Panc1 (cell line): ENCODE data around the gene PLK5. TPM values are rescaled to one million over a fixed set of nuclear protein-coding genes. Genes with fewer than 3 reads are reported as not detected.

Source experiments
- ATAC-seq: fragments of 200-7000 bp; cut with Tn5 transposase; 2 replicates; pipeline ENCODE4 v1.9.1; 2020; ENCODE audit warnings: mild to moderate bottlenecking, moderate library complexity
- BruUV-seq: library from RNA; stranded (reverse); fragments of 400-500 nt; replicated peaks from 2 replicates; lab custom pipeline; 2021; lab: Mats Ljungman, UMichigan
- CTCF ChIA-PET: fragments of 300-600 bp; sonication (Branson Sonifier 250); formaldehyde crosslinking; loops from one replicate; lab custom pipeline; 2022; ENCODE audit warnings: antibody characterized with exemption; lab: Charles Lee
- POLR2A ChIA-PET: fragments of 300-600 bp; sonication (Branson Sonifier 250); formaldehyde crosslinking; loops from one replicate; lab custom pipeline; 2022; ENCODE audit warnings: antibody characterized with exemption; lab: Charles Lee
- DNase-seq: peaks from one replicate; pipeline ENCODE4 v3.0.0-alpha.2; 2010; ENCODE audit warnings: low read depth, low spot score
- H3K27ac ChIP-seq: 2 replicates; pipeline ENCODE4 v1.5.1; 2011; ENCODE audit warnings: mild to moderate bottlenecking, low read length, inconsistent platforms
- H3K27me3 ChIP-seq: fragments of 200-500 bp; sonication (Bioruptor generic); 2 replicates; pipeline ENCODE4 v1.6.0; 2014; ENCODE audit warnings: low read length, inconsistent platforms; ENCODE audit not compliant: control insufficient read depth, insufficient read depth
- H3K36me3 ChIP-seq: fragments of 200-500 bp; sonication (Bioruptor generic); 2 replicates; pipeline ENCODE4 v1.5.1; 2014; ENCODE audit warnings: inconsistent platforms, mild to moderate bottlenecking, low read length, moderate library complexity; ENCODE audit not compliant: control insufficient read depth, insufficient read depth
- H3K4me1 ChIP-seq: 2 replicates; pipeline ENCODE4 v1.5.1; 2011; ENCODE audit warnings: inconsistent platforms, mild to moderate bottlenecking, low read length, moderate library complexity; ENCODE audit not compliant: control insufficient read depth, insufficient read depth
- H3K4me3 ChIP-seq, 2 experiments: 2 replicates each; pipeline ENCODE4 v1.5.1; 2011 to 2012; ENCODE audit warnings: low read depth in 2 of 2, low read length in 2 of 2, mild to moderate bottlenecking in 2 of 2, inconsistent platforms in 1 of 2, moderate library complexity in 1 of 2
- H3K9me3 ChIP-seq: fragments of 200-500 bp; sonication (Bioruptor generic); 2 replicates; pipeline ENCODE4 v1.5.1; 2014; ENCODE audit warnings: low read depth, mild to moderate bottlenecking, inconsistent platforms, low read length, moderate library complexity; ENCODE audit not compliant: control insufficient read depth, insufficient read depth
- POLR2AphosphoS5 ChIP-seq: IDR thresholded peaks from 2 replicates; pipeline ENCODE4 v1.6.1; 2012; ENCODE audit warnings: mild to moderate bottlenecking, low read depth, low read length, moderate library complexity
- REST ChIP-seq, 2 experiments: IDR thresholded peaks; 2 replicates each; pipeline ENCODE4 v1.6.1; 2011 to 2012; ENCODE audit warnings: low read depth in 2 of 2, control low read depth in 1 of 2, low read length in 1 of 2, mild to moderate bottlenecking in 1 of 2, moderate library complexity in 1 of 2; ENCODE audit not compliant: insufficient read depth in 1 of 2
- SIN3A ChIP-seq: IDR thresholded peaks from 2 replicates; pipeline ENCODE4 v1.6.1; 2012; ENCODE audit warnings: low read depth, mild to moderate bottlenecking, low read length, moderate library complexity, borderline replicate concordance; ENCODE audit not compliant: insufficient read depth
- TCF7L2 ChIP-seq: IDR thresholded peaks from 2 replicates; pipeline ENCODE4 v1.6.1; 2011; ENCODE audit warnings: mild to moderate bottlenecking, low read depth, low read length, inconsistent platforms
- in situ Hi-C: cut with HindIII; loops from 2 replicates; pipeline ENCODE4 v1.10.0; 2016; ENCODE audit warnings: low sequenced_read_pairs, low pct_unique_long_range_greater_than_20kb
- intact Hi-C: fragments of 100-400 bp; cut with micrococcal nuclease; formaldehyde crosslinking; loops from one replicate; pipeline ENCODE4 v1.10.0; 2022; ENCODE audit not compliant: unreplicated experiment
- total RNA-seq: library from RNA; stranded (reverse); gene quantifications from one replicate; pipeline ENCODE4 v1.2.1, GENCODE V29; 2021; ENCODE audit not compliant: unreplicated experiment
- TF ChIP-seq, protein P1 (sequence below): fragments of 450-650 bp; IDR thresholded peaks from 2 replicates; pipeline ENCODE4 v1.5.1; 2017; ENCODE audit warnings: mild to moderate bottlenecking

Gene PLK5
- total RNA-seq, 1 experiment from 2014 or later, result not detected

DNA sequence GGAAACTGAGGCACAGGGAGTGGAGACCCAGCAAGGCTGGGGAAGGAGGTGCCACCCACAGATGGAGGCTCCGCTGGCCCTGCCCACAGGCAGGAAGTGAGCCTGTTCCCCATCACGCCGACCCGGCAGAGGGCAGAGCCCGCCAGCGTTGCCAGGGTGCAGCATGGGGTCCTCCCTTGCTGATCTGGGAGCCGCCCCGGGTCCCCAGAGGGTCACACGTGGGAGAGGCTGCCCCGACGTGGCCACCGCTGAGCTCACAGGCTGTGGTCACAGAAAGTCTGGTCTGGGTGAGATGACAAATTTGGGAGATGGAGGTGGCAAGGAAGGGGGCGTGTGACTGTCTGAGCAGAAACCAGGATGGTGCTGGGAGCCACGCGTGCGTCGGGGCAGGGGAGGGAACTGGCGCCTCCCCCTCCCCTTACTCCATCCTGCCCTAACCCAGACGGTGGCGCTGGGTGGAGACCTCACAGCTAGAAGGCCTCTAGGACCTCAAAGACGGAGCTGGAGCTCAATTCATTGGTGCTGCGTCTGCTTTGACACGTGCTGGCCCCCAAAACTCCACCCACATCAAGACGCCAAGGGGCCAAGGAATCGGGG lies 36.5 kb downstream of the PLK5 start:
- ChIA-PET POLR2A (no interaction called here), CTCF (no interaction called here)
- ATAC-seq (no peak), DNase-seq (no peak)
- no peaks in the 10 kb centered on the region for H3K4me1 ChIP-seq
- TF ChIP-seq, protein P1, sequence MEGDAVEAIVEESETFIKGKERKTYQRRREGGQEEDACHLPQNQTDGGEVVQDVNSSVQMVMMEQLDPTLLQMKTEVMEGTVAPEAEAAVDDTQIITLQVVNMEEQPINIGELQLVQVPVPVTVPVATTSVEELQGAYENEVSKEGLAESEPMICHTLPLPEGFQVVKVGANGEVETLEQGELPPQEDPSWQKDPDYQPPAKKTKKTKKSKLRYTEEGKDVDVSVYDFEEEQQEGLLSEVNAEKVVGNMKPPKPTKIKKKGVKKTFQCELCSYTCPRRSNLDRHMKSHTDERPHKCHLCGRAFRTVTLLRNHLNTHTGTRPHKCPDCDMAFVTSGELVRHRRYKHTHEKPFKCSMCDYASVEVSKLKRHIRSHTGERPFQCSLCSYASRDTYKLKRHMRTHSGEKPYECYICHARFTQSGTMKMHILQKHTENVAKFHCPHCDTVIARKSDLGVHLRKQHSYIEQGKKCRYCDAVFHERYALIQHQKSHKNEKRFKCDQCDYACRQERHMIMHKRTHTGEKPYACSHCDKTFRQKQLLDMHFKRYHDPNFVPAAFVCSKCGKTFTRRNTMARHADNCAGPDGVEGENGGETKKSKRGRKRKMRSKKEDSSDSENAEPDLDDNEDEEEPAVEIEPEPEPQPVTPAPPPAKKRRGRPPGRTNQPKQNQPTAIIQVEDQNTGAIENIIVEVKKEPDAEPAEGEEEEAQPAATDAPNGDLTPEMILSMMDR, result no peak
- TF ChIP-seq REST (IDR thresholded peaks at IDR 0.05; ENCODE audit: insufficient read depth in 1 of 2, low read depth in 2 of 2, low read length in 1 of 2), result no peak
- no peak for TF ChIP-seq TCF7L2
- TF ChIP-seq POLR2AphosphoS5, result no peak
- TF ChIP-seq SIN3A, result no peak
- intact Hi-C loops (no loop called here), in situ Hi-C loops (no loop called here)
- no peaks in the 10 kb centered on the region for H3K36me3 ChIP-seq
- no peaks in the 10 kb centered on the region for H3K9me3 ChIP-seq
- BruUV-seq, result no TSS peak
- H3K27ac ChIP-seq, result no peak overlapping the region
- H3K27me3 ChIP-seq, result no peaks in the 10 kb centered on the region
- H3K4me3 ChIP-seq, result no peak overlapping the region

DNA sequence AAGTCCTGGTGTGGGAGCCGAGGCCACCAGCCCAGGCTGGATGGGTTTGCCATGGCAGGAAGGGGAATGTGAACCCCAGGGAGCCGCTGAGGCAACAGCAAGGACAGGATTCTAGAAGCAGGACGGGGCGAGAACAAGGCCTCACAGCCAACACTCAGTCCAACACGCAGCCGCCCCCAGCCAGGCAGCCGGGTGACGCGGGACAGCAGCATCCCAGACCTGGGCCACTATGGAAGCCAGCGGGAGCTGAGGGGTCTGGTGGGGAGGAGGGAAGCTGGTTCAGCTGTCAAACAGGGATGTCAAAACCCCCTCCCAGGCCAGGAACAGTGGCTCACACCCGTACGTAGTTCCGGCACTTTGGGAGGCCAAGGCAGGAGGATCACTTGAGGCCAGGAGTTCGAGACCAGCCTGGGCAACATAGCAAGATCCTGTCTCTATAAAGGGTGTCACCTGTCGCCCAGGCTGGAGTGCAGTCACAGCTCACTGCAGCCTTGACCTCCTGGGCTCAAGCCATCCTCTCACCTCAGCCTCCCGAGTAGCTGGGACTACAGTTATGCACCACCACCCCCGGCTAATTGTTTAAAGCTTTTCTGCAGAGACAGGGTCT lies 37.5 kb downstream of the PLK5 start:
- POLR2A ChIA-PET, result interaction anchor here (0.5 kb wide), 1 partner anchor 32 kb away, joined by 9 read pairs; no protein-coding TSS in a partner anchor
- CTCF ChIA-PET, result no interaction called here
- no TSS peak for BruUV-seq
- ATAC-seq (no peak), DNase-seq (no peak)
- no peaks in the 10 kb centered on the region; the same call in 1 of the 2 replicates for H3K4me1 ChIP-seq
- H3K27me3 ChIP-seq, result no peaks in the 10 kb centered on the region
- H3K4me3 ChIP-seq, result no peak overlapping the region
- TF ChIP-seq SIN3A (no peak), POLR2AphosphoS5 (no peak), REST (IDR thresholded peaks at IDR 0.05; ENCODE audit: insufficient read depth in 1 of 2, low read depth in 2 of 2, low read length in 1 of 2) (no peak), TCF7L2 (no peak)
- TF ChIP-seq, protein P1, result no peak
- no peaks in the 10 kb centered on the region for H3K9me3 ChIP-seq
- H3K36me3 ChIP-seq, result no peaks in the 10 kb centered on the region
- H3K27ac ChIP-seq, result no peak overlapping the region
- in situ Hi-C loops, result no loop called here
- intact Hi-C loops, result no loop called here
